Tibial artery (tissue), 4 donors: ENCODE results near the gene ERGIC1.

Experiments
- DNase-seq, 2 donors: peaks; one replicate each; pipeline ENCODE4 v3.0.0-alpha.2; 2019
- H3K27ac ChIP-seq, 2 donors: fragments of 200-600 bp; sonication (generic) in 1 of 2; 1 replicate in 1 of 2; 2 replicates in 1 of 2; pipeline ENCODE4 v1.5.1; 2018 to 2019; ENCODE audit warnings: mild to moderate bottlenecking in 1 of 2
- H3K27me3 ChIP-seq, 2 donors: fragments of 200-600 bp; sonication (generic) in 1 of 2; one replicate each; pipeline versions ENCODE4 v1.5.1 to v1.6.0; 2016 to 2019
- H3K36me3 ChIP-seq, 3 donors: fragments of 200-600 bp; sonication (generic) in 2 of 3; one replicate each; pipeline ENCODE4 v1.5.1; 2016 to 2019; ENCODE audit warnings: mild to moderate bottlenecking in 2 of 3
- H3K4me1 ChIP-seq, 4 donors: fragments of 200-600 bp; sonication (generic) in 2 of 4; 1 replicate in 3 of 4; 2 replicates in 1 of 4; pipeline ENCODE4 v1.5.1; 2016 to 2019
- H3K4me3 ChIP-seq, 2 donors: fragments of 200-600 bp; sonication (generic) in 1 of 2; 1 replicate in 1 of 2; 2 replicates in 1 of 2; pipeline ENCODE4 v1.5.1; 2018 to 2019; ENCODE audit warnings: mild to moderate bottlenecking in 2 of 2
- H3K9me3 ChIP-seq, 3 donors: fragments of 200-600 bp; sonication (generic) in 1 of 3; one replicate each; pipeline ENCODE4 v1.5.1; 2016 to 2019
- intact Hi-C: fragments of 100-400 bp; cut with DNase I; formaldehyde crosslinking; loops from one replicate; pipeline ENCODE4 v1.15.0; 2023; ENCODE audit warnings: low total_unique reads
- TF ChIP-seq, protein P1 (sequence below), 2 experiments: fragments of 200-600 bp in 1 of 2; fragments of 450-650 bp in 1 of 2; IDR thresholded peaks; one replicate each; pipeline ENCODE4 v1.5.1; 2017 to 2019; ENCODE audit warnings: antibody characterized with exemption in 2 of 2, mild to moderate bottlenecking in 1 of 2, moderate library complexity in 1 of 2

ERGIC1 gene

DNA sequence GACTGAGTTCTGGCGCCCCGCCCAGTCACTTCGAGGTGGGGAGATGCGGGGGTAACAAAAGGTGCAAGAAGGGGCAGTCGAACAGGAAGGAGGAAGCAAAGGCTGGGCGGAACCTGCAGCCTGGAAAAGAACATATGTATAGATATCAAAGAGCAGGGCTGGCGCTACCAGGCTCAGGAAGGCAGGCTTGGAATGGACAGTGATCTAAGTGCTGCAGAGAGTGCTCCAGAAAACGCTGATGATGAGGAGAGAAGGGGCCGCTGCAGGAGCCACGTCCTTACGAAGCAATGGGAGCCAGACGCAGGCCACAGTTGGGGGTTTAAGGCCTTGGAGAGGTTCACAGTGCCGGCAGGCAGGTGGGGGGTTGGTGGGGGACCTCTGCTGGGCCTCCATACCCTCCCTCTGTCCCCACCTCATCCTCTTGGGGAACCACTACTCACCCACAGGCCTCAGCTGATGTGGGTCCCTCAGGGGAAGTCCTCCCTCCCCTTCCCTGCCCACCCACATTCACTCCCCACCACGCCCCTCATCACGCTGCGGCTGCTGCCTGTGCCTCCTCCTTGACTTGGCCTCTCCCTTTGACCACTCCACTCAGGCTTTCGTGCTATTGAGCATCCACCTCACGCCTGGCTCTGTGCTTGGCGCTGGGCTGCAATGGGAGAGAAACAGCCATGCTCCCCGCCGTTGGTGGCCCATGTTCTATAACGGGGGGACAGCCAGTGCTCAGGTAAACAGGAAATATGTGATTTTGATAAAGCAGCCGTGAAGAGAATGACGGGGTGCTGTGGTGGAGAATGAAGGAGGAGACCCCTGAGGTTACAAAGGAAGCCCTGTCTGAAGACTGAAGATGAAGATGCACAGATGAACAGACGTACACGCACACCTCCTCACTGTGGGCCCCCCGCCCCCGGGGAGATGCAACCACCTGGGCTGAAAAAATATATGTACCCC is 84.6 kb downstream of the ERGIC1 start:
- TF ChIP-seq, protein P1, sequence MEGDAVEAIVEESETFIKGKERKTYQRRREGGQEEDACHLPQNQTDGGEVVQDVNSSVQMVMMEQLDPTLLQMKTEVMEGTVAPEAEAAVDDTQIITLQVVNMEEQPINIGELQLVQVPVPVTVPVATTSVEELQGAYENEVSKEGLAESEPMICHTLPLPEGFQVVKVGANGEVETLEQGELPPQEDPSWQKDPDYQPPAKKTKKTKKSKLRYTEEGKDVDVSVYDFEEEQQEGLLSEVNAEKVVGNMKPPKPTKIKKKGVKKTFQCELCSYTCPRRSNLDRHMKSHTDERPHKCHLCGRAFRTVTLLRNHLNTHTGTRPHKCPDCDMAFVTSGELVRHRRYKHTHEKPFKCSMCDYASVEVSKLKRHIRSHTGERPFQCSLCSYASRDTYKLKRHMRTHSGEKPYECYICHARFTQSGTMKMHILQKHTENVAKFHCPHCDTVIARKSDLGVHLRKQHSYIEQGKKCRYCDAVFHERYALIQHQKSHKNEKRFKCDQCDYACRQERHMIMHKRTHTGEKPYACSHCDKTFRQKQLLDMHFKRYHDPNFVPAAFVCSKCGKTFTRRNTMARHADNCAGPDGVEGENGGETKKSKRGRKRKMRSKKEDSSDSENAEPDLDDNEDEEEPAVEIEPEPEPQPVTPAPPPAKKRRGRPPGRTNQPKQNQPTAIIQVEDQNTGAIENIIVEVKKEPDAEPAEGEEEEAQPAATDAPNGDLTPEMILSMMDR (IDR thresholded peaks at IDR 0.05): no peak
- Histone ChIP-seq H3K4me1 (peaks cover 0 to 24% (median 13%) of the 10 kb centered on the region in 4 donors), H3K27me3 (no peaks in the 10 kb centered on the region), H3K9me3 (no peaks in the 10 kb centered on the region), H3K36me3 (peaks cover 35 to 88% (median 79%) of the 10 kb centered on the region in 3 donors), H3K27ac (peak overlapping the region; percentile 68 to 80), H3K4me3 (no peak overlapping the region)
- DNase-seq: no peak
- intact Hi-C loops: no loop called here

DNA sequence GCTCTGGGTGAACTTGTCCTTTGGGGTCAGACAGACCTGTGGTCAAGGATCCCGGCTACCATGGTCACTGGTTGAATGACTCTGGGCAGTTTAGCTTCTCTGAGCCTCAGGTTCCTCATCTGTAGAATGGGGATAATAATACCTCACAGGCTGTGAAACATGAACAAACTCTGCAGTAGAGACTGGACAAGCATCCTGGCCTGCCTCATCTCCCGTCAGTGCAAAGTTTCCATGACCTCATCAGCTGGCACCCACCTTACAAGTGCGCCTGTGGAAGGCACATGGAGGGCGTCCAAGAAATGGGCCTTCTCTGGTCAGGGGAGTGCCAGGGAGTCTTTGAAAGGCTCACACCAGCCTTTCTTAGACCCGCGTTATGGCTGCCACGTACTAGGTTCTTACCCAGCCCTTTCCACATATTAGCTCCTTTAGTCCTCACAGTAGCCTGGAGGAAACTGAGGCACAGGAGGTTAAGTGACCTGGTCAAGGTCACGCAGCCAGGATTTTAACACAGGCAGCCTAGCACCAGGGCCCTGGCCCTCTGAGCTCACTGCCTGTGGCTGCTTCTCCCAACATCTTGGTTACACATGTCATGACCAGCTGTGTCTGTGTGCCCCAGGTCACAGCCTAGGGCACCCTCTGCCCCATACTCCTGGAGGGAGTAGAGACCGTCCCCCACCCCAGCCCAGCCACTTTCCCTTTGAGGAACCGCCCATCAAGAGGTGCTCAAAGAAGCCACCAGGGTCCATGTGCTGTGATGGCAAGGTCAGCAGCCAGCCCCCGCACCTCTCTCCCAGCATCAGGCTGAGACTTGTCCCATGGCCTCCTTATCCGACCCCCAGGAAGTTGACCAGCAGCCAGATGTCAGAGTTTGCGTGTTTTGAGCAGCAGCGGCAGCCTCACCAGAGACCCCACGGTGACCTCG is 85.7 kb downstream of the ERGIC1 start:
- peaks cover 31 to 94% (median 83%) of the 10 kb centered on the region in 3 donors for H3K36me3 ChIP-seq
- TF ChIP-seq, protein P1 (IDR thresholded peaks at IDR 0.05): no peak
- no peaks in the 10 kb centered on the region for H3K9me3 ChIP-seq
- H3K4me1 ChIP-seq: peaks cover 0 to 22% (median 13%) of the 10 kb centered on the region in 4 donors
- H3K4me3 ChIP-seq: no peak overlapping the region
- intact Hi-C loops: no loop called here
- H3K27me3 ChIP-seq: no peaks in the 10 kb centered on the region
- H3K27ac ChIP-seq: peak overlapping the region; percentile 68 to 80
- DNase-seq: peak in 1 of 2 donors; percentile 91

DNA sequence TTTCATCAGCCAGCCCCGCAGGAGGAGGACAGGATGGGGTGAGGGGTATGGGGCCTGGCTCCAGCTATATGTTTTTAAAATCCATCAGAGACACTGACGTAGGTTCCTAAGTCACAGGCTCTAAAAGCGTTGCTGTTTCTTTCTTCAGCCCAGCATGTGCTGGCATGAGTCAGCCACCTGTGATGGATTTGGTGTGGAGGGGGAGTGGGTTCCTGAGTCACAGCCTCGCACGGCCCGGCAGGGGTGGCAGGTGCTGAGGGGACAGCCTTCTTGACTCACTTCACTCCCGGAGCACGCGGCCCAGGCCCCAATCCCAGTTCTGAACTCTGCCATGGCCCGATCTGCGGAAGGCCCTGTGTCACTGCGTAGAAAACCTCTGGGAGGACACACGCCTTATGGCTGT is 86.4 kb downstream of the ERGIC1 start:
- Histone ChIP-seq H3K27me3 (no peaks in the 10 kb centered on the region), H3K9me3 (no peaks in the 10 kb centered on the region), H3K4me1 (peaks cover 0 to 22% (median 13%) of the 10 kb centered on the region in 4 donors), H3K4me3 (no peak overlapping the region), H3K27ac (peak overlapping the region; percentile 68 to 80), H3K36me3 (peaks cover 25 to 94% (median 77%) of the 10 kb centered on the region in 3 donors)
- TF ChIP-seq, protein P1 (IDR thresholded peaks at IDR 0.05): no peak
- intact Hi-C loops: no loop called here
- DNase-seq: peak in 1 of 2 donors; percentile 91

DNA sequence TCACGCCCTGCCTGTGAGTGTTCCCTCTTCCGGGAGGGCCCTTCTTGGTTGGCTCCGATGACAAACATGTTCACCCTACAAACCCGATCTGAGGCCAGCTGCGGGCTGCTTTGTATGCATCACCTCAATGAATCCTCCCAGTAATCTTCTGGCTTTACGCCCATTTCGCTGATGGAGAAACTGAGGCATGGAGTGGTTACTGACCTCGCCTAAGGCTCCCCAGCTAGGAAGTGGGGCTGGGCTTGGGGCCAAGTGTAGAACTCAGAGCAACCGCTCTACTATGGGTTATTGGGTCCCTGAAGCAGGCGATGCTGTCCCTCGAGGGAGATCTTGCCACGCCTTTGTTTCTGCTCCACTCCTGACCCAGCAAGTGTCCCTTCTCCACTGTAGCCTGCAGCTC is 86.9 kb downstream of the ERGIC1 start:
- Histone ChIP-seq H3K27ac (peak overlapping the region; percentile 68 to 80), H3K36me3 (peaks cover 25 to 94% (median 76%) of the 10 kb centered on the region in 3 donors), H3K9me3 (no peaks in the 10 kb centered on the region), H3K4me3 (no peak overlapping the region), H3K27me3 (no peaks in the 10 kb centered on the region), H3K4me1 (peaks cover 0 to 22% (median 13%) of the 10 kb centered on the region in 4 donors)
- no peak for DNase-seq
- TF ChIP-seq, protein P1 (IDR thresholded peaks at IDR 0.05): no peak
- intact Hi-C loops: no loop called here

DNA sequence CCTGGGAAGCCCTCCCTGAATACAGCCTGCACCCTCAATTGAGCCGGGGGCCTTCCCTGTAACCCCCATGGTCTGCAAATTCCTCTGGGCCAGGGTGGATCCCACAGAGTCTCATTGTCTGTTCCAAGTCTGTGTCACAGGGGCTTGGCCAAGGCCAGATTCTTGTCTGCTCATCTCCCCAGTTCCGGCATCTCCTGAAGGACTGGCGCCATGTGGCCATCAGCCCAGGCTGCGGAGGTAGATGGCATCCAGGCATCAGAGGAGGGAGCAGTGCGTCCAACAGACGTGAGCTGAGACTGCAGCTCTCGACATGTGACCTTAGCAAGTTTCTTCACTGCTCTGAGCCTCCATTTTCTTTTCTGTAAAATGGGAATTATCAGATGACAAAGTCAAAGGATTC is 87.9 kb downstream of the ERGIC1 start:
- intact Hi-C loops: no loop called here
- H3K27ac ChIP-seq: no peak overlapping the region
- peaks cover 0 to 22% (median 13%) of the 10 kb centered on the region in 4 donors for H3K4me1 ChIP-seq
- no peak for DNase-seq
- peaks cover 29 to 94% (median 76%) of the 10 kb centered on the region in 3 donors for H3K36me3 ChIP-seq
- no peak overlapping the region for H3K4me3 ChIP-seq
- H3K9me3 ChIP-seq: no peaks in the 10 kb centered on the region
- TF ChIP-seq, protein P1 (IDR thresholded peaks at IDR 0.05): no peak
- no peaks in the 10 kb centered on the region for H3K27me3 ChIP-seq
